Measurements from ENCODE around the gene POGZ.

The POGZ gene

DNA sequence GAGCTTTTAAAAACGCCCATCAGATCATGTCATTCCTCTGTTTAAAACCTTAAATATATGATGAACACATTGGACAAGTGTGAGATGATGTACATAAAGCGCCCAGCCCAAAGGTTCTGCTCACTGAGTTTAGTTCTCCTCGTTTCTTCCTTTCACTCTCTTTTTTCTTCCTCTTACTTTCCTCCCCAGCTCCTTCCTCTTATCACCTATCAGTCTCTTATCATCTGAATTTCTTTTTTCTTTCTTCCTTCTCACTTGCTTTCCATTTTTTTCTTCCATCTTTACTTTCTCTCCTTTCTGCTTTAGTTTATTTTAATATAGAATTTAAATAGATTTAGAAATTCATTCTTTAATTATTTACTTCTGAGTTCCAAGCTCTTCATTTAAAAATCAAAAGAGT lies 17.8 kb upstream of the POGZ start:
- Histone ChIP-seq H3K36me3 (ENCODE audit: control insufficient read depth, insufficient read depth, low read length) (no peaks in the 10 kb centered on the region), H3K27me3 (ENCODE audit: control insufficient read depth, insufficient read depth, low read length) (no peaks in the 10 kb centered on the region), H3K27ac (ENCODE audit: low read depth, low read length) (no peak overlapping the region), H3K4me1 (ENCODE audit: control insufficient read depth, insufficient read depth, low read length) (no peaks in the 10 kb centered on the region), H3K4me3 (ENCODE audit: low read depth, low read length) (no peak overlapping the region), H3K9ac (ENCODE audit: low read length) (no peak overlapping the region), H3K9me3 (ENCODE audit: control insufficient read depth, insufficient read depth, low read depth, low read length) (peaks cover 1% of the 10 kb centered on the region)

GRCh38 chr1:151476083-151476482 lies 16.8 kb upstream of the POGZ start:
- Histone ChIP-seq H3K4me3 (ENCODE audit: low read depth, low read length) (no peak overlapping the region), H3K27ac (ENCODE audit: low read depth, low read length) (no peak overlapping the region), H3K36me3 (ENCODE audit: control insufficient read depth, insufficient read depth, low read length) (no peaks in the 10 kb centered on the region), H3K9me3 (ENCODE audit: control insufficient read depth, insufficient read depth, low read depth, low read length) (no peaks in the 10 kb centered on the region), H3K9ac (ENCODE audit: low read length) (no peak overlapping the region), H3K4me1 (ENCODE audit: control insufficient read depth, insufficient read depth, low read length) (no peaks in the 10 kb centered on the region), H3K27me3 (ENCODE audit: control insufficient read depth, insufficient read depth, low read length) (no peaks in the 10 kb centered on the region)

DNA sequence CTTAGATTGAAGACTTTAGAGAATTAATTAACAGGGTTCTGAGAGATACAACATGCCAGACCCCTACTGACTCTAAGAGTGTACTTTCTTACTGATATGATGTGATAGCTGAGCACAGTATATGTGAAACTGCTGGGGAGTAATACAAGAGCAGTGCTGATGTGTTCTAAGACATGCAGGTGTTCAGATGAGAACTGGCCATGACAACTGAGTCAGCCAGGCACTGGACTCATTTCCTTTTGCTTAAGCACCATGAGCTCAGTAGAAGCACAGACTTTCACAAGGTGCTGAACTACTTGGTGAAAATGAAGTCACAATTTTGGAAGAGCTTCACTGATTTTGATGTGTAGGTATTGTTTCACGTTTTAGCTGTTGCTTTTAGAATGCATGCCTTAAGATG lies 15.9 kb upstream of the POGZ start:
- H3K9me3 ChIP-seq (ENCODE audit: control insufficient read depth, insufficient read depth, low read depth, low read length) = no peaks in the 10 kb centered on the region
- H3K9ac ChIP-seq (ENCODE audit: low read length) = no peak overlapping the region
- no peak overlapping the region for H3K4me3 ChIP-seq (ENCODE audit: low read depth, low read length)
- H3K27ac ChIP-seq (ENCODE audit: low read depth, low read length) = no peak overlapping the region
- H3K36me3 ChIP-seq (ENCODE audit: control insufficient read depth, insufficient read depth, low read length) = no peaks in the 10 kb centered on the region
- no peaks in the 10 kb centered on the region for H3K4me1 ChIP-seq (ENCODE audit: control insufficient read depth, insufficient read depth, low read length)
- H3K27me3 ChIP-seq (ENCODE audit: control insufficient read depth, insufficient read depth, low read length) = no peaks in the 10 kb centered on the region

GRCh38 chr1:151474745-151475144 lies 15.5 kb upstream of the POGZ start:
- H3K4me1 ChIP-seq (ENCODE audit: control insufficient read depth, insufficient read depth, low read length) = no peaks in the 10 kb centered on the region
- no peak overlapping the region for H3K4me3 ChIP-seq (ENCODE audit: low read depth, low read length)
- no peaks in the 10 kb centered on the region for H3K9me3 ChIP-seq (ENCODE audit: control insufficient read depth, insufficient read depth, low read depth, low read length)
- no peak overlapping the region for H3K9ac ChIP-seq (ENCODE audit: low read length)
- H3K27ac ChIP-seq (ENCODE audit: low read depth, low read length) = no peak overlapping the region
- H3K27me3 ChIP-seq (ENCODE audit: control insufficient read depth, insufficient read depth, low read length) = no peaks in the 10 kb centered on the region
- no peaks in the 10 kb centered on the region for H3K36me3 ChIP-seq (ENCODE audit: control insufficient read depth, insufficient read depth, low read length)

DNA sequence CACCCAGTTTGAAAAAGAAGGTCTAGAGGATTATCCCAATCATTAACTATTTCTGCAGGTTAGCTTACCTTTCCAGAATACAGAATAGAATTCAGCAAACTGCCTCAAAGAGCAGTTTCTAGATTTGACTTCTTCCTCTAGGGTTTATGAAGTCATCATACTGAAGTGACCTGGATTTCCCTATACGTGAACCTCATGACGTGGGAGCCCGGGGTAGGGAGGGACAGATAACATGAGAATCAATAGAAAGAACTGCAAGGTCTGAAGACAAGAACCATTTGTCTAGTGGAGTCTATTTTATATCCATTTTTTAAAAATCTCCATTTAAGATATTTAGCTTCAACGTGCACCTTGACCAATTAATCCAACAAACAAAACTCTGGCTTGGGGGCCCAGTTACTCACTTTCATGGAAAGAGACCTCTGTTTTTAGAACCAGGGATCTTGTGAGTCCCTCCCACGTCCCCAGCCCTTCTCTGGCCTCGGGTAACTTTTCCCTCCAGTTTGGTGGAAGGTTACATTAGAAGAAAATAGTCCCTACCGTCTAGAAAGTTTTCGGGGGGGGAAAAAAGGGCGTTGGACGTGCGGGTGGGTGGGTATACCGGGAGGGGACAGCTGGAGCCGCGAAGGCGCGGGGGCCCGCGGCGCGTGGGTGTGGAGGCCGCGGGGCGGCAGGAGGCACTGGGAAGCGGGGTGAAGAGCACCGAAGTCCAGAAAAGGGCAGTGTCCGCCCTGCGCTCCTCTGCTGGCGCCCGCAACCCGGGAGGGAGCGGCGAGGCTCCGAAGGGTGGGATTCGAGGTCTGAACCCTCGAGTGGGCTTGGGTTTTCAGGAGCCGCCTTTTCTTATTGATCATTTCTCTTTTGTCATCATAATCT lies 13.8 kb upstream of the POGZ start:
- H3K4me3 ChIP-seq (ENCODE audit: low read depth, low read length) = peak overlapping the region; percentile 54
- no peak overlapping the region for H3K27ac ChIP-seq (ENCODE audit: low read depth, low read length)
- H3K9ac ChIP-seq (ENCODE audit: low read length) = peak overlapping the region; percentile 36

GRCh38 chr1:151465026-151465425 lies 5.7 kb upstream of the POGZ start:
- H3K4me1 ChIP-seq (ENCODE audit: control insufficient read depth, insufficient read depth, low read length) = peaks cover under 1% of the 10 kb centered on the region; the same call in 1 of the 2 replicates
- no peaks in the 10 kb centered on the region for H3K36me3 ChIP-seq (ENCODE audit: control insufficient read depth, insufficient read depth, low read length)
- no peak overlapping the region for H3K4me3 ChIP-seq (ENCODE audit: low read depth, low read length)
- no peak overlapping the region for H3K9ac ChIP-seq (ENCODE audit: low read length)
- no peaks in the 10 kb centered on the region; the same call in 1 of the 2 replicates for H3K27me3 ChIP-seq (ENCODE audit: control insufficient read depth, insufficient read depth, low read length)
- H3K9me3 ChIP-seq (ENCODE audit: control insufficient read depth, insufficient read depth, low read depth, low read length) = no peaks in the 10 kb centered on the region
- H3K27ac ChIP-seq (ENCODE audit: low read depth, low read length) = no peak overlapping the region

More for the DNA sequence above, 13.8 kb upstream of the POGZ start:
- Histone ChIP-seq H3K36me3 (ENCODE audit: control insufficient read depth, insufficient read depth, low read length) (no peaks in the 10 kb centered on the region), H3K4me1 (ENCODE audit: control insufficient read depth, insufficient read depth, low read length) (no peaks in the 10 kb centered on the region), H3K27me3 (ENCODE audit: control insufficient read depth, insufficient read depth, low read length) (no peaks in the 10 kb centered on the region), H3K9me3 (ENCODE audit: control insufficient read depth, insufficient read depth, low read depth, low read length) (no peaks in the 10 kb centered on the region)

DNA sequence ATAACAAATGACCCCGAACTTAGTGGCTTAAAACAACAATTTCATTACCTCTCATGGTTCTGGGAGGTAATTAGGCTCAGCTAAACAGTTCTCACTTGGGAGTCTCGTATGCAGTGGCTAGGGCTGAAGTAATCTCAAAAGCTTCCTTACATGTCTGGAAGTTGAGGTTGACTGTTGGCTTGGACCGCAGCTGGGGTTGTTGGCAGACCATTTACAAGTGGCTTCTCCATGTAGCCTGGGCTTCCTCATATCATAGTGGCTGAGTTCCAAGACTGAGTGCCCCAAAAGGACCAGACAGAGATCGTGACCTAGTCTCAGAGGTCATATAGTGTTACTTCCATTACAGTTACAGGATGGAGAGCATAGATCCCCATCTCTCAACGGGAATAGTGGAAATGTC lies 2.4 kb upstream of the POGZ start:
- no peak overlapping the region for H3K27ac ChIP-seq (ENCODE audit: low read depth, low read length)
- H3K9me3 ChIP-seq (ENCODE audit: control insufficient read depth, insufficient read depth, low read depth, low read length) = no peaks in the 10 kb centered on the region
- H3K9ac ChIP-seq (ENCODE audit: low read length) = no peak overlapping the region
- H3K27me3 ChIP-seq (ENCODE audit: control insufficient read depth, insufficient read depth, low read length) = no peaks in the 10 kb centered on the region; the same call in 1 of the 2 replicates
- no peaks in the 10 kb centered on the region for H3K36me3 ChIP-seq (ENCODE audit: control insufficient read depth, insufficient read depth, low read length)
- no peak overlapping the region for H3K4me3 ChIP-seq (ENCODE audit: low read depth, low read length)
- peaks cover 12% of the 10 kb centered on the region for H3K4me1 ChIP-seq (ENCODE audit: control insufficient read depth, insufficient read depth, low read length)

DNA sequence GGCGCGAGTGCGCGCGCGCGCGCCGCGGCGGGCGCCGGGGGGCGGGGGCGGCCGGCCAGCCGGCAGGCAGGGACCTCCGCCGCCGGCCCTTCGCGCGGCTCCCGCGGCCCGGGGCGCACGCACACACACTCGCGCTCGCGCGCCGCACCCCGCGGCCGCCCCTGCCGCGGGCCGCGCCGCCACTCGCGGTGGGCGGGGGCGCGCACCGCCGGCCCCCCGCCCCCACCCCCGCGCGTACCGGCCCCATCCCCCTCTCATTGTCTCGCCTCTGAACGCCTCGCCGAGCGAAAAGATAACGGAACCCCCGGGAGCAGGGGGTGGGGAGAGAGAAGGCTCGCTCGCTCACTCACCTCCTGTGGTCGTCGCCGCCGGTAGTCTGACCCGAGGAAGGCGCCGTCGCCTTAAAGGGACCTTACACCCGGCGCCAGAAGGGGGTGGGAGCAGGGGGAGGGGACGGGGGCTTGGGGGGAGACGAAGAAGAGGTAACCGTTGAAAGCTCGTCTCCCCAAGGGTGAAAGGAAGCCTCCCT lies 428 bp downstream of the POGZ start:
- Histone ChIP-seq H3K9ac (ENCODE audit: low read length) (peak overlapping the region; percentile 86), H3K36me3 (ENCODE audit: control insufficient read depth, insufficient read depth, low read length) (peaks cover 1% of the 10 kb centered on the region; the same call in 1 of the 2 replicates), H3K9me3 (ENCODE audit: control insufficient read depth, insufficient read depth, low read depth, low read length) (no peaks in the 10 kb centered on the region), H3K27me3 (ENCODE audit: control insufficient read depth, insufficient read depth, low read length) (no peaks in the 10 kb centered on the region; the same call in 1 of the 2 replicates), H3K27ac (ENCODE audit: low read depth, low read length) (no peak overlapping the region), H3K4me3 (ENCODE audit: low read depth, low read length) (peak overlapping the region; percentile 78), H3K4me1 (ENCODE audit: control insufficient read depth, insufficient read depth, low read length) (peaks cover 12% of the 10 kb centered on the region)

- Histone ChIP-seq H3K27ac (ENCODE audit: low read depth, low read length) (no peak overlapping the region; the same call in 1 of the 2 replicates), H3K4me1 (ENCODE audit: control insufficient read depth, insufficient read depth, low read length) (peaks cover 12% of the 10 kb centered on the region), H3K27me3 (ENCODE audit: control insufficient read depth, insufficient read depth, low read length) (no peaks in the 10 kb centered on the region; the same call in 1 of the 2 replicates), H3K36me3 (ENCODE audit: control insufficient read depth, insufficient read depth, low read length) (peaks cover 7% of the 10 kb centered on the region; the same call in 1 of the 2 replicates), H3K9me3 (ENCODE audit: control insufficient read depth, insufficient read depth, low read depth, low read length) (no peaks in the 10 kb centered on the region), H3K9ac (ENCODE audit: low read length) (peak overlapping the region; percentile 81), H3K4me3 (ENCODE audit: low read depth, low read length) (peak overlapping the region; percentile 78)
Measured at GRCh38 chr1:151457911-151458801, 1.1 kb downstream of the POGZ start.

- Histone ChIP-seq H3K9me3 (ENCODE audit: control insufficient read depth, insufficient read depth, low read depth, low read length) (no peaks in the 10 kb centered on the region), H3K27ac (ENCODE audit: low read depth, low read length) (no peak overlapping the region), H3K9ac (ENCODE audit: low read length) (no peak overlapping the region), H3K36me3 (ENCODE audit: control insufficient read depth, insufficient read depth, low read length) (peaks cover 7% of the 10 kb centered on the region; the same call in 1 of the 2 replicates), H3K27me3 (ENCODE audit: control insufficient read depth, insufficient read depth, low read length) (no peaks in the 10 kb centered on the region), H3K4me1 (ENCODE audit: control insufficient read depth, insufficient read depth, low read length) (peaks cover 12% of the 10 kb centered on the region), H3K4me3 (ENCODE audit: low read depth, low read length) (no peak overlapping the region)
Measured at GRCh38 chr1:151455966-151456365, 3.3 kb downstream of the POGZ start.

All from HUES6 (cell line).